Measurements from ENCODE around the gene PCDHB5.
A peak's percentile ranks its signal among the peaks of the same experiment; 100 is the strongest.
"Not testable (repeated sequence)": the region's sequence is repeated elsewhere in the genome, so short reads cannot be mapped to it uniquely, and the experiment has no call there.

Gene PCDHB5

GRCh38 chr5:141155540-141156374, 20.8 kb downstream of the PCDHB5 start:
- DNase-seq, result peak in 1 of 2 experiments; percentile 29

- not testable (repeated sequence) for DNase-seq
Observed at GRCh38 chr5:141157356-141157755, 22.4 kb downstream of the PCDHB5 start.

- not testable (repeated sequence) for DNase-seq
Observed at GRCh38 chr5:141157901-141158300, 22.9 kb downstream of the PCDHB5 start.

GRCh38 chr5:141172381-141173204, 37.6 kb downstream of the PCDHB5 start, which contains the start of gene PCDHB7:
Gene PCDHB7, plus strand, starts transcription at chr5:141172644. Its CDS starts 192 bp downstream, at chr5:141172836.
- DNase-seq, result peak; percentile 13 to 41

- not testable (repeated sequence) for DNase-seq
Observed at GRCh38 chr5:141174291-141175104, 39.5 kb downstream of the PCDHB5 start.

GRCh38 chr5:141175933-141176332, 40.9 kb downstream of the PCDHB5 start:
- no peak for DNase-seq

GRCh38 chr5:141177577-141178191, 42.7 kb downstream of the PCDHB5 start, which contains the start of gene PCDHB8:
Gene PCDHB8, plus strand, starts transcription at chr5:141177790. Its CDS starts 245 bp downstream, at chr5:141178035.
- not testable (repeated sequence) for DNase-seq

- DNase-seq, result not testable (repeated sequence)
Observed at GRCh38 chr5:141179371-141179770, 44.4 kb downstream of the PCDHB5 start.

- not testable (repeated sequence) for DNase-seq
Observed at GRCh38 chr5:141179876-141180275, 44.9 kb downstream of the PCDHB5 start.

GRCh38 chr5:141180313-141180712, 45.3 kb downstream of the PCDHB5 start:
- DNase-seq, result no peak

- DNase-seq, result no peak
Observed at GRCh38 chr5:141182248-141182647, 47.2 kb downstream of the PCDHB5 start, which contains the start of gene PCDHB16. Gene PCDHB16, plus strand, starts transcription at chr5:141182387. Its CDS starts 173 bp downstream, at chr5:141182560.

- DNase-seq, result not testable (repeated sequence)
Observed at GRCh38 chr5:141184117-141184855, 49.3 kb downstream of the PCDHB5 start.

GRCh38 chr5:141186897-141187512, 52.0 kb downstream of the PCDHB5 start, which contains the start of gene PCDHB9:
Gene PCDHB9, plus strand, starts transcription at chr5:141187161. Its CDS starts 158 bp downstream, at chr5:141187319.
- DNase-seq, result peak; percentile 59 to 74
